GM21390 (cell line): Measurements from ENCODE around the gene CNBP.
A peak's percentile ranks its signal among the peaks of the same experiment; 100 is the strongest.

ENCODE experiments used
- ATAC-seq: cut with Tn5 transposase; IDR thresholded peaks from one replicate; pipeline ENCODE4 v1.9.1; 2021; ENCODE audit not compliant: unreplicated experiment

The CNBP gene

DNA sequence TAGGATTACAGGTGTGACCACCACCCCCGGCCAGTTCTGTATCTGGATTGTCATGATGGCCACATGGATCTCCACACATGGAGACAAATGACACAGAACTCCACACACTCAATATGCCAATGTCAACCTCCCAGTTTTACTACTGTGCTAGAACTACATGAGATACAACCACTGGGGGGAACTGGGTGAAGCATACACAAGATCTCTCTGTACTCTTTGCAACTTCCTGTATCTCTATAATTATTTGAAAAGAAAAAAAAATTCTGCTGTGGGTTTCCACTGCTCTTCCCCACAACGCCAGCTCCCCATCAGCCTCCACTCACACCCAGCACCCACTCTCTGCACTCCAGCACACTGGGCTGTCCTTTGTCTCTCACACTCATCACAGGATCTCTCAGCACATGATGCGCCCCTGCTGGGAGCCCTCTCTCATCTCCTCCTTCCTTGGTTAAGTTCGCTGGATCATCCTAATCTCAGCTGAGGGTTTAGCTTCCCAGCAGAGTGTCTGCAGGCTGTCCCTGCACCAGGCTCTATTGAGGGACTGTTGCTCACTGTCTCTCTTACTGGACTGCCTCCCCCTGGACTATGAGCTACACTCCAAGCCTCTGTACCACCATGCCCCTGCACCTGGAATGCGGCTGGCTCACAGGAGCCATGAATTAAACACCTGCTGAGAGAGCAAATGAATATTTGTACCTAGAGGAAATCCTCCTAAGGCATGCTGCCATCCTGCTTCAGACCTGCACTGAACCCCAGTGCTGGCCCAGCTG lies 51.4 kb downstream of the CNBP start:
- no peak for ATAC-seq

DNA sequence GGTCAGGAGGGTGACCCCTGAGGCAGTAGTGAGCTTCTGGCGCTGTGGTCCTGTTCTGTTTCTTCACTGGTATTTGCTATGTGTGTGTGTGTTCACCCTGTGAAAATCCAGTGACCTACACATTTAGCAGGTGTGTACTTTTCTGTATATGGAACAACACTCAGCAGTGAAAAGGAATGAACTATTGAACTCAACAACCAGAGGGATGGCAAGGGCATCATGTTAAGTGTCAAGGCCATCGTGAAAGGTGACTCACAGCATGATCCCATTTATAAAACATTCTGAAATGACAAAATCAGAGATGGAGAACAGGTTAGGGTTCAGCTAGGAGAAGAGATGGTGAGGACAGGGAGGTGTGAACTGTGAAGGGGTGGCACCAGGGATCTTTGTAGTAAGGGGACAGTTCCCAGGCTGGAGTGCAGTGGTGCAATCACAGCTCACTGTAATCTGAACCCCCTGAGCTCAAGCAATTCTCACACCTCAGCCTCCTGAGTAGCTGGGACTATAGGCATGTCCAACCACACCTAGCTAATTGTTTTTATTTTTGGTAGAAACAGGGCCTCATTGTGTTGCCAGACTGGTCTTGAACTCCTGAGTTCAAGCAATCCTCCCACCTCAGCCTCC lies 52.1 kb downstream of the CNBP start:
- no peak for ATAC-seq

DNA sequence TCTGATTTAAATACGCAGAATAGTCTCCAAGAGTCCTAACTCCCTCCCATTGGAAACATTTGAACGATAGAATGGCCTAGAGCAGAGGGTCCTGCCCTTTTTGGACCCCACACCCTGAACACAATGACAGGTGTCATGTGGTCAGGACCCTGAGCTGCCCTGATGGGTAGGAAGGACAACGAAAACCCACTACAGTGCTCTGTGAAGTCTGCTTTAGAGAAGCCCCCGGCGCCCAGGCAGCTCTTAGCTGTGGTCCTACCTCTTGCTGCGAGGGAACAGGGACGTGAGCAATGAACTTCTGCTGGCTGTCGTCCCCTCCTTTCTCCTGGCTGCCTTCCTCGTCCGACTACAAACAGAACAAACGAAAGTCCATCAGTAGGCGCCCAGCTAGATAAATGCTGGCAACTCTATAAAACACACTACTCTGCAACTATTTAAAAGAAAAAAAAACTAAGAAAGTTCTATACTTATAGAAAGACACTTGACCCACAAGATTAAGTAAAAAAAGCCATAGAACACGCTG lies 53.3 kb downstream of the CNBP start:
- ATAC-seq, result no peak

DNA sequence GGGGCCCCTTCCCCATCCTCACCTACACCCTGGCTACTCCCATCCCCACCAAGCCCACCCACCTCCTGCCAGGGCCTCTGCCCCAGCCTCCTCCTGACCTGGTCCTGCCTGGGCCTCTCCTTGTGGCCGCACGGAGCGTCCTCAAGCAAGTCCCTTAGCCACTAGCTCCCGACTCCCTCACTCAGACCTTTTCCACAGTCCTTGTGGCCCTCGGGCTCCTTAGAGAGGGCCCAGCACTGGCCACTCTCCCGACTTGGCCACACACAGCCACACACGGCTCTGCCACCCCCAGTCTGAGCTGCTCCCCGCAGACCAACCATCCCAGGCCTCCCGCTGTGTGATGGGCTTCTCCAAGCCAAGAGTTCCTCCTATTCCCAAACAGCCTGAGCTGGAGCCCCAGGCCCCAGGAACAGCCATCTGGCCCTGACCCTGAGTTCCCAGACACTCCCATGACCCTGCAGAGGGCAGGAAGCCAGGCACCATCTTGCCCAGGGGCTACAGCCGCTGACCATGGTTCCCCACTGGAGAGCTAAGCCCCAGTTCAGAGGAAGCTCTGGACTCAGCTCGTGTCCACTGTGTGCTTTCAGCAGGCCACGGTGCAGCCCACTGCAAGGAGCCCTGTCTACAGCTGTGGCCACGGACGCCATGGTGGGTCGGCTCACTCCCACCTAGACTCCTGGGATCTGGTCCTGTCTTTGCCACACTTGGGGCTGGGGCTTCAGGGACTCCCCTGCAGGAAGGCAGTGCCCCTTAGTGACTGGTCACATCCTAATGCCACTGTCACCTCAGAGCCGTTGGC lies 55.1 kb downstream of the CNBP start:
- no peak for ATAC-seq

DNA sequence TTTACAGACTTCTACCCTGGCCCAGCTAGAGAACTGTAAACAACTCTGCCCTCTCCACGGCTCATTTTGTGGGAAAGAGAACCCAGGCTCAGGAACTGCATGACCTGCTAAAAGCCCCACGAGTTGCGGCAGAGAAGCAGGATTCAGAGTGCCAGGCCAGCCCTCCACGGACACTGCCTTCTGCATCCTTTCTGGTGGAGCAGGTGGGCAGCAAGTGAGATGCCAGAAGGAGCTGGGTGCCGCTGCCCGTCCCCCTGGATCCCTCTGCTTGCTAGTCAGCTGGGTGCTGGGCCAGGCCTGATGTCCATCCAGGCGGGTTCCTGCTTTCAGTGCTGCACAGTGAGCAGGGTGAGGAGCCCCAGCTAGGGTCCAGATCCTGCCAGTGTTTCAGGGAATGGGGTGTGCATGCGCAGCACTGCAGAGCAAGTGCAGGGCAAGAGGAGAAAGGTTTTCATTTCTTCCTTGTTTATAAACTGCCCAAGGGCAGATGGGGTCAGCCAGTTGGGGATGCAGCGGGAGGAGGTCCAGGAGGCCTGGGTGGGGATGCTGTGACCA lies 56.9 kb downstream of the CNBP start:
- no peak for ATAC-seq

DNA sequence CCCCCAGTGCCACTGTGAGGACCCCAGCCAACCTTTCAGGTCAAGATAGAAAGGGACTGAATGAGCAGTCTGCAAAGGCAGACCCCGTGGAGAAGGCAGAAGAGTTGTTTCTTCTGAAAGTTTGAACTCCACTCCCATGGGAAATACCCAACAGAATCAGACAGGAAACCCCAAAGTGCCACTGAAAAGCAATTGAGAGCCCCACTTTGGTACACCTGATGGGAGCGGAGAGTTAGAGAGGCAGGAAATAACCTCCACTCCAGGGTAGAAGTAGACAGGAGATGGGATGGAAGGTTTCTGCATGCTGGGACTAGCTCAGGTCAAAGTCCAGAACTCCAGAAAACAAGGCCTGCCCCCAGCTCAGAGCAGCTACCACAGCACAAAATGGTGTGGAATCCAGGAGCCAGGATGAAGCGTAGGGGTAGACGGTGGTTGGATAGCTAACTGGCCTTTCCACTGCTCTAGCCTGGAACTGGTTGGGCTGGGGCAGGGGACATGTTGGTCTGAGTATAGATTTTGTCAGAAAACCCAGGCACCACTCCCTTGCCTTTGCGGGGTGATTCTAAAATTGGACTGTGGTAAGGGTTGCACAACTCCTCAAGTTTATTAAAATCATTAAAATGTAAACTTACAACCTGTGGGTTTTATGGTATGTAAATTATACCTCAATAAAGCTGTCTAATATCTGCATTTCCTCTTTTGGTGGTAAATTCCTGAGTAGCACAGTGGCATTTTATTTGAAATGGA lies 60.2 kb downstream of the CNBP start:
- no peak for ATAC-seq

DNA sequence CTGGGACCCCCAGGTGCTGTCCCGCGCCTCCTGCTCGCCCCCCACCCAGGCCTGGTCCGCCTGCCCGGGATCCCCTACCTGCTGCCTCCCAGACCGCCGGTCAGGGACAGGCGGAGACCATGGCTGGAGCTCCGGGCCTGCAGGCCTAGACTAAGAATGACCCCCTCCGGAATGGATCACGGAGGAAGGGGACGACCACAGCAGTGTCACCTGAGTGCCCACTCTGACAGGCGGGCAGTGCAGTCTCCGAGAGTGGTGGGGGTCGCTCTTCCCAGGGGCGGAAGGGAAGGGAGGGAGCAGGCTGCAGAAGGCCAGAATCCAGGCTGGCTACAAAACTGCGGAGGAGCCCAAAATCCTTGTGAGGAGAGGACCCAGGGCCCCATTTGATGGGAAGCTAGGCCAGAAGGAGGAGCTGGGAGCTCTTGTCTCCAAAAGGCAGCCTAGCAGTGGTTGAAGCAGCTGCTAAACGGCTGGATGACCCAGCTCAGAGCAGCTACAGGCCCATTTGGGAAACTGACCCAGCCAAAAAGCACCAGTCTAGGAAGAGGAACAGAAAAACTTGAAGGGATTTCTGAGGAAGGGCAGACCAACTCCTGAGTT lies 61.2 kb downstream of the CNBP start:
- no peak for ATAC-seq

DNA sequence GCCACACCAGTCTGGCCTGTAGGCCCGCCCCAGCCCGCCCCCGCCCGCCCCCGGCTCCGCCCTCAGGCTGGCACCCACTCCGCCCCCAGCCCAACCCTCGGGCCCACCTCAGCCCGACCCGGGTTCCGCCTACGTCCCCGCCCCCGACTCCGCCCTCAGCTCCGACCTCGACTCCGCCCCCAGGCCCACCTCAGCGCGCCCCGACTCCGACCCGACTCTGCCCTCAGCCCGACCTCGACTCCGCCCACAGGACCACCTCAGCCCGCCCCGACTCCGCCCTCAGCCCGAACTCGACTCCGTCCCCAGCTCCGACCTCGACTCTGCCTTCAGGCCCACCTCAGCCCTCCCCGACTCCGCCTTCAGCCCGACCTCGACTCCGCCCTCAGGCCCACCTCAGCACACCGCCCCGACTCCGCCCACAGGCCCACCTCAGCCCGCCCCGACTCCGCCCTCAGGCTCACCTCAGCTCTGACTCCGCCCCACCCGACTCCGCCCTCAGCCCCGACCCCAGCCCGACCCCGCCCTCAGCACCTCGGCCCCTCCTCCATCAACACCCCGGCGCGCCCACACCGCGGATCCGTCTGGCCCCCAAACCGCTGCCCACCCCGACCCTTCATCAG lies 61.8 kb downstream of the CNBP start, which contains the start of gene RAB43:
Gene RAB43, minus strand, starts transcription at position 13 of the 620 bp plus-strand sequence. CDS start 315 bp downstream, outside the sequence.
- ATAC-seq, result peak; percentile 42

DNA sequence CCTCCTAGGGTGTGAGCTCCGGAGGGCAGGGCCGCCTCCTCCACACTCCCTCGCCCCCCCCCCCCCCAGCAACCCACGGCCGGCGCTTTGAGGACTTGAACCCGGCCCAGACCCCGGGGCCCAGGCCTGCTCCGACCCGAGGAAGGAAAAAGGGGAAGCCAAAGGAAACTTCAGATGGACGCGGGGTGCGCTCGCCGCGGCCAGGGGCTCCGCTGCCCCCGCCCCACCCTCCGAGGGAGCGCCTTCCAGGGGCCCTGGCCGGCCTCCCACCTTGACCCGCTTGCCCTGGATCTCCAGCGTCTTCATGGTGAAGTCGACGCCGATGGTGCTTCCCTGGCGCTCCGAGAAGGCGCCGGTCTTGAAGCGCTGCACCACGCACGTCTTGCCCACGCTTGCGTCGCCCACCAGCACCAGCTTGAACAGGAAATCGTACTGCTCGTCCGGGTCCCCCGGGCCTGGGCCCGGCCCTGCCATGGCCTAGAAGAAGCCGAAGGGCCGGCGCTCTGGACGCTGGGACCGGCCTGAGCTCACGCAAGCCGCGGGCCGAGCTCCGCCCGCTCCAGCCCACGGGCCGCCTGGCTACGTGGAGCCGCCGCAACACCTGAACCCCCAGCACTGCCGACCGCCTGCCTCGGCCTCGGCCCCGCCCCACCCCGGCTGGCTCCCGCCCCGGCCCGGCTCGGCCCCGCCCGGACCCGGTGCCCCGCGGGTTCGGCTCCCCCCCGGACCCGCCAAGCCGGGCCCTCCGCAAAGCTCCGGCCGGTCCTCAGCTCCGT lies 62.5 kb downstream of the CNBP start:
- ATAC-seq, result no peak

DNA sequence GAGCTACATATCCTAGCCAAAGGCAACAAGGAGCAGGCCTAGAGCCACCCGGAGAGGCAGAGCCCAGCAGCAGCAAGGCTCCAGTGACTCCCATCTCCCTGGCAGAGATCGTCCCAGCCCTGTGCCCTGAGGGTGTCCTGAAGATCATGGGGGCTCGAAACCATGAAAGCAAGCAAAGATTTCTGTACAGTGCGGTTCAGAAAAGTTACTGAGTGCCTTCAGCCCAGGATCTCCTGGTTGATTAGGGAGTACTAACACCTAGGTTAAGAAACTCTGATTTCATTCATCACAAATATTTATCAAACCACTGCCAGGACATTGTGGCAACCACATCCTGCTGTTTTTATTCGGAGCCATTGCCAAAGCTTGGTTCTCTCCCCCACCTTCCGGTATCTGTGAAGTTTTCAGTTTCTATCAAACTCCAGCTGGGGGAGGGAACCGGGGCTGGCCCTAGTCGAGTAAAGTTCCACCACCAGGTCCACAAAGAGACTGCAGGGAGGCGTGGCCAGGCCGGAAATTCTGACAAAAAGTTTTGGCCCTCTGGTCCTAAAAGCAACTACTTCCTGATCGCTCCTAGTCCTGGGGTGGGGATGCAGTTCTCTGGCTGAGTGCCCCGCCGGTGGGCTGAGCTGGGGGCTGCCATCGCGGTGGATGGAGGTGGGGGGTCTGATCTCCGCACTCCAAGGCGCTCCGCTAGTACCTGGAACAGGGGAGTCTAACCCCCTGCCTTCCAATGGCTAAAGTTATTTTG lies 63.3 kb downstream of the CNBP start:
- peak; percentile 66 for ATAC-seq

DNA sequence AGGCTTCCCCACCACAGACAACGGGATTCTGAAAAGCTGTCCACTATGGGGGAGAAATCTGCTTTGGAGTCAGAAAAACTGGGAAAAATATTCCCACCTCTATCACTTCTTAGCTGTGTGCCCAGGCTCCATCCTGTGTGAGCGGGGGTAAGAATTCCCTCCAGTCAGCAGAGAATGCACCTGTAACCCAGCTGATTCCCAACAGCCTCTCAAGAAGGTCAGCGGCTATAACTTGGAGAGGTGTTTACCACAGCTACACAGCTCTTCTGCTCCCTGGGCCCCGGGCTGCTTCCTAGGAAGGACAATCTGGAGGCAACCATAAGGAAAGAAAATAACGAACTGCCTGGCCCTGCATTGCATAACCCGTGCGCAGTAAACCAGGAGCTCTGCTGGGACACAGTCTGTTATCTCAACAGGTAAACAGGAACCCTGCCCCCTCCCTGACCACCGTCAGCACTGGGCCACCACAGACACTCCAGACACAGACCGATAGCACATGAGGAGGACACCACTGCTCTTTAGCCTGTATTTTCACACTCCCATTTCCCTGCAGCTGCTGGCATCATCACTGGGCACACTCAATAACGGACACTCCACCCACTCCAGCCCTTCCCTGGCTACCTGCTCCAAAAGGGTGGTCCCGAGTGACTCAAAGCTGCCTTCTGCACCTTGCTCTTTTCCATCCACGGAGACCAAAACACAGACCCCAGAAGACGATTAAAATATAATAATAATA lies 64.2 kb downstream of the CNBP start:
- no peak for ATAC-seq

DNA sequence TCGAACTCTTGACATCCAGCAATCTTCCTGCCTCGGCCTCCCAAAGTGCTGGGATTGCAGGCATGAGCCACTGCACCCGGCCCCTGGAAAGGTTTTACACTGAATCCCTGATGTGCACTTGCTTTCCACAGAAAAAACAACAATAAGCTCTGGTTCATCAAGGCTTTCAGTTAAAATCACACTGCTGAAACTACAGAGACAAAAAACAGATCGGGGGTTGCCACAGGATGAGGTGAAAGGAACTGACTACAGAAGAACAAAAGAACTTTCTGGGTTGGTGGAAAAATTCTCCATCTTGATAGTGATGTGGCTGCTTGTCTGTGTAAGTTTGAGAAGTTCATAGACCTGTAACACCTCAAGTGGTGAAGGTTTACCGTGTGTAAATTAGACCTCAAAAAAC lies 65.0 kb downstream of the CNBP start:
- ATAC-seq, result no peak
